Calu3 (cell line): ENCODE data around the gene ERFL. TPM values are rescaled to one million over a fixed set of nuclear protein-coding genes. Genes with fewer than 3 reads are reported as not detected.
A peak's percentile ranks its signal among the peaks of the same experiment; 100 is the strongest.
"Not testable (repeated sequence)": the region's sequence is repeated elsewhere in the genome, so short reads cannot be mapped to it uniquely, and the experiment has no call there.

ENCODE experiments used
- BruUV-seq: library from RNA; stranded (reverse); fragments of 400-500 nt; replicated peaks from 2 replicates; lab custom pipeline; 2021; lab: Mats Ljungman, UMichigan
- CTCF ChIA-PET: fragments of 300-600 bp; sonication (Branson Sonifier 250); formaldehyde crosslinking; loops from one replicate; lab custom pipeline; 2022; ENCODE audit warnings: antibody characterized with exemption; lab: Charles Lee
- DNase-seq: peaks from one replicate; pipeline ENCODE4 v3.0.0; 2022
- H3K27ac Mint-ChIP-seq: one replicate; pipeline ENCODE4 v1.8.0; 2022; ENCODE audit warnings: mixed read lengths; ENCODE audit not compliant: unreplicated experiment
- H3K27me3 Mint-ChIP-seq: one replicate; pipeline ENCODE4 v1.8.0; 2022; ENCODE audit warnings: mixed read lengths; ENCODE audit not compliant: unreplicated experiment
- H3K36me3 Mint-ChIP-seq: one replicate; pipeline ENCODE4 v1.8.0; 2022; ENCODE audit warnings: mild to moderate bottlenecking, moderate library complexity, mixed read lengths; ENCODE audit not compliant: insufficient read depth, unreplicated experiment
- H3K4me1 Mint-ChIP-seq: one replicate; pipeline ENCODE4 v1.8.0; 2022; ENCODE audit warnings: mild to moderate bottlenecking, low read depth, mixed read lengths; ENCODE audit not compliant: unreplicated experiment
- H3K4me3 Mint-ChIP-seq: one replicate; pipeline ENCODE4 v1.8.0; 2022; ENCODE audit warnings: mild to moderate bottlenecking, low read depth, moderate library complexity, mixed read lengths; ENCODE audit not compliant: unreplicated experiment
- H3K9me3 Mint-ChIP-seq: one replicate; pipeline ENCODE4 v1.8.0; 2022; ENCODE audit warnings: low read depth, mixed read lengths; ENCODE audit not compliant: unreplicated experiment
- CTCF ChIP-seq: fragments of 200-600 bp; IDR thresholded peaks from one replicate; pipeline ENCODE4 v1.8.0; 2022; ENCODE audit warnings: antibody characterized with exemption; ENCODE audit not compliant: unreplicated experiment
- intact Hi-C: fragments of 100-400 bp; cut with micrococcal nuclease; formaldehyde crosslinking; loops from one replicate; pipeline ENCODE4 v1.10.0; 2022; ENCODE audit not compliant: unreplicated experiment
- total RNA-seq: library from RNA; stranded (reverse); gene quantifications from 2 replicates; pipeline ENCODE4 v1.2.3, GENCODE V29; 2022

The ERFL gene
- total RNA-seq, 1 experiment from 2014 or later, result 0.21 TPM

GRCh38 chr19:41940731-41941409 lies 12.6 kb upstream of the ERFL start:
- TF ChIP-seq CTCF, result no peak
- no TSS peak for BruUV-seq
- Mint-ChIP-seq H3K9me3 (no peaks in the 10 kb centered on the region), H3K36me3 (peaks cover 15% of the 10 kb centered on the region), H3K27ac (no peak overlapping the region), H3K4me1 (peaks cover 8% of the 10 kb centered on the region), H3K27me3 (peaks cover 36% of the 10 kb centered on the region), H3K4me3 (peak overlapping the region; percentile 66)
- CTCF ChIA-PET, result no interaction called here
- DNase-seq, result no peak
- intact Hi-C loops, result no loop called here

- no peaks in the 10 kb centered on the region for H3K9me3 Mint-ChIP-seq
- CTCF ChIA-PET, result no interaction called here
- peaks cover 15% of the 10 kb centered on the region for H3K36me3 Mint-ChIP-seq
- no TSS peak for BruUV-seq
- H3K27me3 Mint-ChIP-seq, result peaks cover 36% of the 10 kb centered on the region
- H3K4me1 Mint-ChIP-seq, result peaks cover 14% of the 10 kb centered on the region
- no peak overlapping the region for H3K27ac Mint-ChIP-seq
- TF ChIP-seq CTCF, result no peak
- DNase-seq, result no peak
- intact Hi-C loops, result no loop called here
- H3K4me3 Mint-ChIP-seq, result peak overlapping the region; percentile 66
Measured at GRCh38 chr19:41939861-41940730, 11.8 kb upstream of the ERFL start.

- Mint-ChIP-seq H3K36me3 (peaks cover 15% of the 10 kb centered on the region), H3K4me1 (peaks cover 20% of the 10 kb centered on the region), H3K27me3 (peaks cover 36% of the 10 kb centered on the region)
- intact Hi-C loops, H3K9me3 Mint-ChIP-seq, DNase-seq, H3K27ac Mint-ChIP-seq, H3K4me3 Mint-ChIP-seq, BruUV-seq, CTCF ChIA-PET: not testable (repeated sequence)
Measured at GRCh38 chr19:41939209-41939608, 11.0 kb upstream of the ERFL start.

- CTCF ChIA-PET, result interaction anchor here (1.0 to 2.1 kb wide), 2 partner anchors 50 to 64 kb away, joined by 4 to 9 read pairs; no protein-coding TSS in a partner anchor
- intact Hi-C loops, result no loop called here
- H3K27me3 Mint-ChIP-seq, result peaks cover 30% of the 10 kb centered on the region
- peaks cover 13% of the 10 kb centered on the region for H3K36me3 Mint-ChIP-seq
- no peaks in the 10 kb centered on the region for H3K9me3 Mint-ChIP-seq
- DNase-seq, result no peak
- no TSS peak for BruUV-seq
- H3K4me3 Mint-ChIP-seq, result no peak overlapping the region
- no peak overlapping the region for H3K27ac Mint-ChIP-seq
- H3K4me1 Mint-ChIP-seq, result peaks cover 20% of the 10 kb centered on the region
- no peak for TF ChIP-seq CTCF
Measured at GRCh38 chr19:41937525-41938468, 9.5 kb upstream of the ERFL start.
